Ishikawa (cell line): ENCODE measurements around the gene PRRT2.

Source experiments
- EGR1 ChIP-seq: IDR thresholded peaks from 2 replicates; pipeline ENCODE4 v1.6.1; 2012
- MAX ChIP-seq: IDR thresholded peaks from 2 replicates; pipeline ENCODE4 v1.6.1; 2012
- ZBTB7A ChIP-seq: IDR thresholded peaks from 2 replicates; pipeline ENCODE4 v1.6.1; 2012; ENCODE audit warnings: low read depth

- TF ChIP-seq MAX (peak; percentile 99), ZBTB7A (no peak), EGR1 (peak; percentile 83)
Measured at GRCh38 chr16:29807426-29808218, 4.4 kb upstream of the PRRT2 start.
